Natural killer cell (primary cell): ENCODE results near the gene ACAP1. TPM values are rescaled to one million over a fixed set of nuclear protein-coding genes. Genes with fewer than 3 reads are reported as not detected.

Experiments
- ATAC-seq, 3 donors: fragments of 150-1000 bp in 2 of 3; fragments of 200-7000 bp in 1 of 3; cut with Tn5 transposase; 1 replicate in 1 of 3; 2 replicates in 2 of 3; pipeline ENCODE4 v1.10.0; 2021; ENCODE audit warnings: mild to moderate bottlenecking in 2 of 3, moderate library complexity in 2 of 3
- DNase-seq, 2 donors: peaks; one replicate each; pipeline versions ENCODE4 v3.0.0 to v3.0.0-alpha.2; 2013 to 2021; ENCODE audit warnings: mixed read lengths in 1 of 2
- H3K27ac ChIP-seq: one replicate; pipeline ENCODE4 v1.5.1; 2013; ENCODE audit warnings: mild to moderate bottlenecking, low read length
- H3K27me3 ChIP-seq: one replicate; pipeline ENCODE4 v1.6.1; 2013; ENCODE audit warnings: low read length; ENCODE audit not compliant: control insufficient read depth, insufficient read depth
- H3K36me3 ChIP-seq: one replicate; pipeline ENCODE4 v1.6.1; 2013; ENCODE audit warnings: low read length; ENCODE audit not compliant: control insufficient read depth, insufficient read depth
- H3K4me1 ChIP-seq: one replicate; pipeline ENCODE4 v1.6.1; 2013; ENCODE audit warnings: low read length; ENCODE audit not compliant: control insufficient read depth, insufficient read depth
- H3K4me3 ChIP-seq: one replicate; pipeline ENCODE4 v1.5.1; 2013; ENCODE audit warnings: low read length
- H3K9me3 ChIP-seq: one replicate; pipeline ENCODE4 v1.6.1; 2013; ENCODE audit warnings: low read length; ENCODE audit not compliant: control insufficient read depth, insufficient read depth
- H3K27ac Mint-ChIP-seq, 2 donors: one replicate each; pipeline ENCODE4 v1.8.0; 2022; ENCODE audit warnings: mild to moderate bottlenecking in 2 of 2, mixed read lengths in 2 of 2, moderate library complexity in 1 of 2
- H3K27me3 Mint-ChIP-seq, 2 donors: one replicate each; pipeline ENCODE4 v1.8.0; 2022; ENCODE audit warnings: low read depth in 2 of 2, mixed read lengths in 2 of 2
- H3K36me3 Mint-ChIP-seq: one replicate; pipeline ENCODE4 v1.8.0; 2022; ENCODE audit warnings: mixed read lengths
- H3K4me1 Mint-ChIP-seq, 2 donors: one replicate each; pipeline ENCODE4 v1.8.0; 2022; ENCODE audit warnings: mixed read lengths in 2 of 2
- H3K4me3 Mint-ChIP-seq: one replicate; pipeline ENCODE4 v1.8.0; 2022; ENCODE audit warnings: mild to moderate bottlenecking, moderate library complexity, mixed read lengths
- H3K9me3 Mint-ChIP-seq, 2 donors: one replicate each; pipeline ENCODE4 v1.8.0; 2022; ENCODE audit warnings: mixed read lengths in 2 of 2
- WGBS: methylation state at CpG from one replicate; pipeline ENCODE4 v1.1.7; 2013; ENCODE audit warnings: missing lambda C conversion rate; ENCODE audit not compliant: insufficient coverage; 5-methylcytosine and 5-hydroxymethylcytosine counted together
- intact Hi-C: fragments of 100-400 bp; cut with micrococcal nuclease; formaldehyde crosslinking; loops from one replicate; pipeline ENCODE4 v1.14.2; 2022
- total RNA-seq, 4 donors: library from RNA; stranded (reverse); fragments of 120-200 nt in 1 of 4; gene quantifications; one replicate each; pipeline versions ENCODE4 v1.2.3 to v1.2.4, GENCODE V29; 2013 to 2022
- TF ChIP-seq, protein P1 (sequence below): fragments of 200-600 bp; IDR thresholded peaks from one replicate; pipeline ENCODE4 v1.8.0; 2022; ENCODE audit warnings: antibody characterized with exemption

Gene ACAP1
- total RNA-seq, 3 donors from 2014 or later (not counting 1 experiment from before 2014, with no cell fraction given), result 526 to 590 (median 540) TPM

DNA sequence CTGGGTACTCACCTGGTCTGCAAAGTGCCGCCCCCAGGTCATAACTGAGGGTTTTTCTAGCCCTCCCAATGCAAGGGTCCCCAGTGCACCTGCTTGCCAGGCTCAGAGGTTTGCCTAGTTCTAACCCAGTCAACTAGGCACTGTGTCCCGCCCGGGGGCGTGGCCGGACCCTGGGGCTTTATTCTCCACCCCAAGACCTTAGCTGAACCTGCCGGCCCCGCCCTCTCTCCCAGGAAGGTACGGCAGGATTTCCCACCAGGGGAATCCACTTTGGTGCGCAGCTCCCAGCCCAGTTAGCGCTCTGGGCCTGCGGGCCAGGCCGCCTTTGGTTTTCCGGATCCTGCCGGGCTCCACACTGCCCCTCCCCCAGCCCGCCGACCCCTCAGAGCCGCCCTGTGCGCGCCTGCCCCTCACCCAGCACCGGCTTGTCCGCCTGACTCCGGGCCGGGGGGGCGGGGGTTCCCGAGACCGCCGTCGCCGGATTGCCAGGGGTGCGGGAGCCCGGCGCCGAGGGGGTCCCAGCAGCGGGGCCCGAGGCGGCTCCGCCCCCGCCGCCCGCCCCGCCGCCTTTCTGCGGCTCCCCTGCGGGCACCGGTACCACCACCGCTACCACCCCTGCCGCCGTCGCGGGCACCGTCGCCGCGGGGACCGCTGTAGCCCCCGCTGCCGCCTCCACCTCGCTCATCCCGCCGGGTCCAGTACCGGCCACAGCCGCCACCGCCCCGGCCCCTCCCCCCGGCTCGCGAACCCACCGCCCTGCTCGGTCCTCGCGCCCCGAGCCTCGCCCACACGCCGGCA is 42.3 kb upstream of the ACAP1 start:
- TF ChIP-seq, protein P1, sequence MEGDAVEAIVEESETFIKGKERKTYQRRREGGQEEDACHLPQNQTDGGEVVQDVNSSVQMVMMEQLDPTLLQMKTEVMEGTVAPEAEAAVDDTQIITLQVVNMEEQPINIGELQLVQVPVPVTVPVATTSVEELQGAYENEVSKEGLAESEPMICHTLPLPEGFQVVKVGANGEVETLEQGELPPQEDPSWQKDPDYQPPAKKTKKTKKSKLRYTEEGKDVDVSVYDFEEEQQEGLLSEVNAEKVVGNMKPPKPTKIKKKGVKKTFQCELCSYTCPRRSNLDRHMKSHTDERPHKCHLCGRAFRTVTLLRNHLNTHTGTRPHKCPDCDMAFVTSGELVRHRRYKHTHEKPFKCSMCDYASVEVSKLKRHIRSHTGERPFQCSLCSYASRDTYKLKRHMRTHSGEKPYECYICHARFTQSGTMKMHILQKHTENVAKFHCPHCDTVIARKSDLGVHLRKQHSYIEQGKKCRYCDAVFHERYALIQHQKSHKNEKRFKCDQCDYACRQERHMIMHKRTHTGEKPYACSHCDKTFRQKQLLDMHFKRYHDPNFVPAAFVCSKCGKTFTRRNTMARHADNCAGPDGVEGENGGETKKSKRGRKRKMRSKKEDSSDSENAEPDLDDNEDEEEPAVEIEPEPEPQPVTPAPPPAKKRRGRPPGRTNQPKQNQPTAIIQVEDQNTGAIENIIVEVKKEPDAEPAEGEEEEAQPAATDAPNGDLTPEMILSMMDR, result no peak
- Histone ChIP-seq H3K4me3 (no peak overlapping the region), H3K27me3 (peaks cover 18% of the 10 kb centered on the region), H3K9me3 (no peaks in the 10 kb centered on the region), H3K4me1 (peaks cover 28% of the 10 kb centered on the region), H3K27ac (no peak overlapping the region), H3K36me3 (no peaks in the 10 kb centered on the region)
- intact Hi-C loops, result loop anchor here (5.0 kb wide), 1 partner anchor 247 kb away; no protein-coding TSS in a partner anchor
- no peak for ATAC-seq
- Mint-ChIP-seq H3K4me3 (peak overlapping the region; percentile 66), H3K27ac (no peak overlapping the region), H3K4me1 (peaks cover 19 to 24% of the 10 kb centered on the region in 2 donors), H3K9me3 (no peaks in the 10 kb centered on the region), H3K36me3 (no peaks in the 10 kb centered on the region), H3K27me3 (peaks cover 7 to 18% of the 10 kb centered on the region in 2 donors)
- WGBS, result 4% methylated on average over 75 of the region's 75 CpGs
- DNase-seq, result peak in 1 of 2 donors; percentile 57

GRCh38 chr17:7294614-7295153 is 41.6 kb upstream of the ACAP1 start, which contains the start of gene YBX2:
YBX2 (minus strand) TSS chr17:7294639; CDS start chr17:7294500, 139 bp downstream.
- H3K36me3 ChIP-seq, result no peaks in the 10 kb centered on the region
- Mint-ChIP-seq H3K4me1 (peaks cover 19 to 24% of the 10 kb centered on the region in 2 donors), H3K27me3 (peaks cover 7 to 18% of the 10 kb centered on the region in 2 donors), H3K36me3 (no peaks in the 10 kb centered on the region), H3K9me3 (no peaks in the 10 kb centered on the region), H3K4me3 (peak within 1 kb of the TSS; percentile 95), H3K27ac (peak within 1 kb of the TSS in 1 of 2 donors; percentile 63)
- peak; percentile 63 to 84 for DNase-seq
- WGBS, result under 1% methylated on average over 57 of the region's 57 CpGs
- H3K9me3 ChIP-seq, result no peaks in the 10 kb centered on the region
- peaks cover 18% of the 10 kb centered on the region for H3K27me3 ChIP-seq
- no peak within 1 kb of the TSS for H3K4me3 ChIP-seq
- peaks cover 28% of the 10 kb centered on the region for H3K4me1 ChIP-seq
- TF ChIP-seq, protein P1, result no peak
- peak; percentile 76 to 84 (median 83) for ATAC-seq
- no peak within 1 kb of the TSS for H3K27ac ChIP-seq
- intact Hi-C loops, result loop anchor here (5.0 kb wide), 1 partner anchor 247 kb away; no protein-coding TSS in a partner anchor

DNA sequence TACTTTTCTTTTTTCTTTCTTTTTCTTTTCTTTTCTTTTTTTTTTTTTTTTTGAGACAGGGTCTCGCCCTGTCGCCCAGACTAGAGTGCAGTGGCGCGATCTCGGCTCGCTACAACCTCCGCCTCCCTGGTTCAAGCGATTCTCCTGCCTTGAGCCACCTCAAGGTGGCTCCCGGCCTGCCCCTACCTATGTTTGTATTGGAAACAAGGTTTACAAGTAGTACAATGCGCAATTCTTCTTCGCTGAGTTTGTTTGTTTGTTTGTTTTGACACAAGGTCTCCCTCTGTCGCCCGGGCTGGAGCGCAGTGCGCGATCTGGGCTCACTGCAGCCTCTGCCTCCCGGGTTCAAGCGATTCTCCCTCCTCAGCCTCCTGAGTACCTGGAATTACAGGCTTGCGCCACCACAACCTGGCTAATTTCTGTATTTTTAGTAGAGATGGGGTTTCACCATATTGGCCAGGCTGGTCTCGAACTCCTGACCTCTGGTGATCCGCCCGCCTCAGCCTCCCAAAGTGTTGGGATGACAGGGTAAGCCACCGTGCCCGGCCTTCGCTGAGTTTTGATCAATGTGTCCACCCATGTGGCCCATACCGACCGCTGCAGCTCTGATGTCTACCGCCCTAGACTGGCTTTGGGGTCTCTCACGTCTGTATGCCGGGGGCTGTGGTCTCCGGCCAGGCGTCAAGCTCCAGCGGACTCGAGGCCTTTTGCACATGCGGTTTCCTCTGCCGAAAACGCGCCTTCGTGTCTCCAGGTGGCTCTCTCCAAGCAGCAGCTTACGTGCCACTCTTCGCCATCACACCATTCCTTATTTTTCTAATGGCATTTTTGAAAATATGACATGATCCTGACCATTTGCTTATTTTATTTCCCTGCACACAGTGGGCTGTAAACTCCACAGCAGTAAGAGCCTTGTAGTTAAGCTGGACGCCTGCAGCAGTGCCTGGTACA is 40.8 kb upstream of the ACAP1 start:
- Mint-ChIP-seq H3K4me3 (peak overlapping the region; percentile 95), H3K36me3 (no peaks in the 10 kb centered on the region), H3K27ac (peak overlapping the region in 1 of 2 donors; percentile 63), H3K27me3 (peaks cover 7 to 20% of the 10 kb centered on the region in 2 donors), H3K9me3 (no peaks in the 10 kb centered on the region), H3K4me1 (peaks cover 19 to 24% of the 10 kb centered on the region in 2 donors)
- Histone ChIP-seq H3K27me3 (peaks cover 18% of the 10 kb centered on the region), H3K27ac (no peak overlapping the region), H3K4me1 (peaks cover 28% of the 10 kb centered on the region), H3K9me3 (no peaks in the 10 kb centered on the region), H3K4me3 (no peak overlapping the region), H3K36me3 (no peaks in the 10 kb centered on the region)
- ATAC-seq (no peak), DNase-seq (peak in 1 of 2 donors; percentile 43)
- 46% methylated on average over 42 of the region's 42 CpGs for WGBS
- TF ChIP-seq, protein P1, result no peak
- intact Hi-C loops, result loop anchor here (1.0 kb wide), 1 partner anchor 15 kb away; no protein-coding TSS in a partner anchor
